Ramos (cell line): ENCODE measurements around the gene SLC5A9.
"Not testable (repeated sequence)": the region's sequence is repeated elsewhere in the genome, so short reads cannot be mapped to it uniquely, and the experiment has no call there.

Experiments used
- in situ Hi-C: fragments of 300-500 bp; cut with MboI; formaldehyde crosslinking; loops from one replicate; pipeline ENCODE4 v1.14.3; 2022; ENCODE audit warnings: low sequenced_read_pairs; ENCODE audit not compliant: unreplicated experiment

SLC5A9 gene

GRCh38 chr1:48235652-48236051 lies 13.1 kb downstream of the SLC5A9 start:
- in situ Hi-C loops: no loop called here

DNA sequence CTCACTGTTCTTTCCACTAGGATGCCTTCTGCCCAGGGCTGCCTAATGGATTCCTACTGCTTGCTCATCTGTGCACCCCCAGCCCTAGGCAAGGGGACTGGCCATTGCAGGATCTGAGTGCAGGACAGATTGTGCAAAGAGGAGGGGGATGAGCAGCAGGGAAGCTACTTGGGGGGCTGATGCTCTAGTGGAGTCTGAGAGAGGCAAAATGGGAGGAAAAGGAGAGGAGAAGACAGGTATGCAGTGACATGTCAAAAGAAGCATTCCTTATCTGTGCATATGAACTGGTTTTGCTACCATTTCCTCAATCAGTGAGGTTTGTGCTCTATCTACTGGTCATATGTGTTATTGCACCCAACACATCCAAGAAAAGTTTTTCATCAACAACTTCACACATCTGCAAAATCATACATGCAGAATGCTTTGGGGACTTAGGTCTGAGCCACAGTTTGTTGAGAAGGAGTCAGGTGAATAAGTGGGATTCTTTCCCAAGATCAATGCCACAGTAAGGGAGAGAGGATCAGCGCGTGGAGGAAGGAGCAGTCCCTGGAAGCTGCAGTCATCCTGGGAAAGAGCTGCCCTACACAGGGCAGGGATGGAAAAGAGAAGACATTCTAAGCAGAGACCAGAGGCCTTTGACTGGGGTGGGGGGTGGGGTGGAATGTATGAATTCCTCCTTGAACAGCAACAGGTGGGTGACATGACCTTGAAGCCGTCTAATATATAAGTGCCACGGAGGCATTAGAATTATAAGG lies 14.4 kb downstream of the SLC5A9 start:
- in situ Hi-C loops: no loop called here

DNA sequence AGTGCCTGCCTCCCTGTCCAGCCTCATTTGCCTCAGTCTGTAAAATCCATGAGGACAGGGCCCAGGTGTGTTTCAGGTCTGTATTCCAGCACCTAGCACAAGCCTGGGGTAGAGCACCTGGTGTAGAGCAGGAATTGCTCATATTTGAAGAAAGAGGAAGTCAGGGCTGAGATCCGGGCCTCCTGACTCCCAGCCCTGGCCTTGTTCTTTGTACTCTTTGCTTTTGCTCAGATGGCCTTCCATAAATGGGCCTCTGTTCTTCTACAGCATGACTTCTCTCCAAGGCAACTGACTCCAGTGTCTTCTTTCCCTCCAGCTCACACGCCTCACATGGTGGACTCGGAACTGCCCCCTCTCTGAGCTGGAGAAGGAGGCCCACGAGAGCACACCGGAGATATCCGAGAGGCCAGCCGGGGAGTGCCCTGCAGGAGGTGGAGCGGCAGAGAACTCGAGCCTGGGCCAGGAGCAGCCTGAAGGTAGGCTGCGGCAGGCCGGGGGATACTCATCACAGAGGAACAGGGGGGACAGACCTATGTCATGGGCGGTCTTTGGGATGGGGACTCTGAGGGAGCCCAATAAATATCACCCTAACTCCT lies 19.7 kb downstream of the SLC5A9 start:
- in situ Hi-C loops: no loop called here

DNA sequence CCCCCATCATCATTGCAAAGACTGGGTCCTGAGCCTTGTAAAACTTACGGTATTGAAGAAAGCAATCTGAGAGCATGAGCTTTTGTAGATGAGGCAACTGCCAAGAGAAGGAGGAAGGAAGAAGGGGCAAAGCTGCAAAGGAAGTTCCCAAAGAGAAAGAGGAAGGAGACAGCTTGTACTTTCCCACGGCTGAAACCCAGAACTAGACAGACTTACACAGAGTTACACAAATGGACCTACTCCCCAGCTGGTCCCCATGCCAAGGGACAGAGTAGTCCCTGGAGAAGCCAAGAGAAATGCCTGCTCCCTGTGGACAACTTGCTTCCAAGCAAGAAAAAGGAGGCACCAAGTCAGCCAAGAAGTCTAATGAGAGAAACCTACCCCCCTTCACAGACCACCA lies 22.6 kb downstream of the SLC5A9 start:
- in situ Hi-C loops: no loop called here

DNA sequence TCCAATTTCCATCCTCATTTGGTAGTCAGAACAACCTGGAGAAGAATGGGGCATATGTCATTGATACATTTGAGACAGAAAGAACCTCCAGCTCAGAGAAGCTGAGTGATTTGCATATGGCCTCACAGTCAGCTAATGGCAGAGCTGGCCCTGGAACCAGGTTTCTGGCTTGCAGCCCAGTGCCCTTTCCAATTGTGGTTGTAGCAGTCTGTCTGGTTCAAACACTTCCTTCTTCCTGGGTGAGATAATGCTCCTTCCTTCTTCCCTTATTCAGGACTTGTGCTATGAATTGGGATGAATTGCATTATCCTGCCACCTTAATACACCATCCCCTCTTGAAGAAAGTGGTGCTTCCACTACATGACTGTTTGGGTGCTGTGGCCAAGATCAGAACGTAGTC lies 24.2 kb downstream of the SLC5A9 start:
- in situ Hi-C loops: no loop called here

GRCh38 chr1:48248356-48248755 lies 25.8 kb downstream of the SLC5A9 start:
- in situ Hi-C loops: no loop called here

GRCh38 chr1:48249868-48250267 lies 27.4 kb downstream of the SLC5A9 start:
- in situ Hi-C loops: no loop called here

DNA sequence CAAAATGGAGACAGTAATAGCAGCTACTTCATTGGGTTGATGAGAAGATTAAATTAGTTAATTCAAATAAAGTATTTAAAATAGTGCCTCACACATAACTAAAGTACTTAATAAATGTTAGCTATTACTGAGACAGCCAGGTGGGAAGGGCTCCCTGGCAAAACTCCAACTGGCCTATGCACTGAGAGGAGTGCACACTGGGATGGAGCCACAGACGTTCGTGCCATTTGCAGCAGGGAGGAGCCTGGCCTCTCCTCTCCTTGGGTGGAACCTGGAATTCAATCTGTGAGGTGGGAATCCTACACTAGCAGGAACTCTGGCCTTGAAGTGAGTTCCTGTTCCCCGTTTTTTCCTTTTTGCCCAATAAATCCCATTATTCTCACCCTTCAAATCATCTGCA lies 28.1 kb downstream of the SLC5A9 start:
- in situ Hi-C loops: no loop called here

- in situ Hi-C loops: no loop called here
Observed at GRCh38 chr1:48251323-48251722, 28.8 kb downstream of the SLC5A9 start.

- in situ Hi-C loops: no loop called here
Observed at GRCh38 chr1:48251821-48252220, 29.3 kb downstream of the SLC5A9 start.

DNA sequence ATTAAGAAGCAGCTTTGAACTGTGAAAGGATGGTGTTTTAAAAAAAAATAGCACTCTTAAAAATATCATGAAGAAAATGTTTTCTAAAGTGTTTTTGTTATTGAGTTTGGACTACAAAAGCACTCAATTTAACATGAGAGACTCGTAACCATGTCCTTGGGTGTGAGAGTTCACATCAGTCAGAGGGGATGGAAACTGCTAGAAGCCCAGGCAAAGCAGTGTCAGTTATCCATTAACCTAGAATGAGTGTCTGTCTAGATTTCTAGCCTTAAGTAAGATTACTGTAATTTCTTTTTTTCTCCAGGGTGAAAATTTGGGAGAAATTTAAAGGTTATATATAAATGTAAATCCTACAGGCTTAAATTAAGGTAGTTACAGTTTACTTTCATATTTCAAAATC lies 31.7 kb downstream of the SLC5A9 start:
- in situ Hi-C loops: no loop called here

- in situ Hi-C loops: no loop called here
Observed at GRCh38 chr1:48258106-48258505, 35.6 kb downstream of the SLC5A9 start.

DNA sequence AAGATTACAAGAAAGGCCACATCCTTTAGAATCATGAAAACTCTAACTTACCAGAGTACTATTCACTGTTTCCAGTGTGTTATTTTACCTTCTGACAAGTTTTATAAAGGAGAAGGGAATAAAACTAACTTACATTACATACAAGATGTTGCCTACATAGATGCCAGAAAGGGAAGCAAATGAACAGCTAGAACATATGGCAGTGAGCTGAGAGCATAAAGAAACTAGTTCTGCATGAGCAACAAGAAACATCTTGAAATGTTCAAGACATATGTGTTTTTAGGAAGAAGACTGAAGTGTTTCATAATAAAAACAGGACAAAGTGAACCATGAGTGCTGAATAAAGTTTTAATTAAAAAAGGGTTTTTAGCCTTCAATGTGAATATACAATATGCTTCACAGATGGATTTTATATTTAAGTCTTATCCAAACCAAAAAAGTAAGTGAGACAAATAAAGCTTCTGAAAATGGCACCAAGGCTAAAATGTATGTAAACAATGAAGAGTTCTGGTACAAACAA lies 39.4 kb downstream of the SLC5A9 start:
- in situ Hi-C loops: no loop called here

GRCh38 chr1:48263041-48263440 lies 40.5 kb downstream of the SLC5A9 start:
- in situ Hi-C loops: no loop called here

GRCh38 chr1:48266576-48266975 lies 44.1 kb downstream of the SLC5A9 start:
- in situ Hi-C loops: no loop called here

- in situ Hi-C loops: not testable (repeated sequence)
Observed at GRCh38 chr1:48277437-48277836, 54.9 kb downstream of the SLC5A9 start.

DNA sequence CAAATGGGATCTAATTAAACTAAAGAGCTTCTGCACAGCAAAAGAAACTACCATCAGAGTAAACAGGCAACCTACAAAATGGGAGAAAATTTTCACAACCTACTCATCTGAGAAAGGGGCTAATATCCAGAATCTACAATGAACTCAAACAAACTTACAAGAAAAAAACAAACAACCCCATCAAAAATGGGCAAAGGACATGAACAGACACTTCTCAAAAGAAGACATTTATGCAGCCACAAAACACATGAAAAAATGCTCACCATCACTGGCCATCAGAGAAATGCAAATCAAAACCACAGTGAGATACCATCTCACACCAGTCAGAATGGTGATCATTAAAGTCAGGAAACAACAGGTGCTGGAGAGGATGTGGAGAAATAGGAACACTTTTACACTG lies 59.8 kb downstream of the SLC5A9 start:
- in situ Hi-C loops: not testable (repeated sequence)

DNA sequence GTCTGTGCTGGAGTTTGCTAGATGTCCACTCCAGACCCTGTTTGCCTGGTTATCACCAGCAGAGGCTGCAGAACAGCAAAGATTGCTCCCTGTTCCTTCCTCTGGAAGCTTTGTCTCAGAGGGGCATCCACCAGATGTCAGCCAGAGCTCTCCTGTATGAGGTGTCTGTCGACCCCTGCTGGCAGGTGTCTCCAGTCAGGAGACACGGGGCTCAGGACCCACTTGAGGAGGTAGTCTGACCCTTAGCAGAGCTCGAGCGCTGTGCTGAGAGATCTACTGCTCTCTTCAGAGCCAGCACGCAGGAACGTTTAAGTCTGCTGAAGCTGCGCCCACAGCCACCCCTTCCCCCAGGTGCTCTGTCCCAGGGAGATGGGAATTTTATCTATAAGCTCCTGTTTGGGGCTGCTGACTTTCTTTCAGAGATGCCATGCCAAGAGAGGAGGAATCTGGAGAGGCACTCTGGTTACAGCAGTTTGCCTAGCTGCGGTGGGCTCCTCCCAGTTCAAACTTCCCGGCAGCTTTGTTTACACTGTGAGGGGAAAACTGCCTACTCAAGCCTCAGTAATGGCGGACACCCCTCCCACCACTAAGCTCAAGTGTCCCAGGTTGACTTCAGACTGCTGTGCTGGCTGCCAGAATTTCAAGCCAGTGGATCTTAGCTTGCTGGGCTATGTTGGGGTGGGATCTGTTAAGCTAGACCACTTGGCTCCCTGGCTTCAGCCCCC lies 62.3 kb downstream of the SLC5A9 start:
- in situ Hi-C loops: not testable (repeated sequence)

GRCh38 chr1:48285525-48285924 lies 63.0 kb downstream of the SLC5A9 start:
- in situ Hi-C loops: no loop called here

- in situ Hi-C loops: no loop called here
Observed at GRCh38 chr1:48291421-48291820, 68.9 kb downstream of the SLC5A9 start.

GRCh38 chr1:48292706-48293105 lies 70.2 kb downstream of the SLC5A9 start:
- in situ Hi-C loops: no loop called here
